KOPT-K1 (cell line): Measurements from ENCODE around the gene ASPHD1.
"Not testable (repeated sequence)": the region's sequence is repeated elsewhere in the genome, so short reads cannot be mapped to it uniquely, and the experiment has no call there.

ENCODE experiments used
- H3K27ac ChIP-seq: fragments of 200-600 bp; sonication (generic); 2 replicates; pipeline ENCODE4 v1.5.1; 2016; ENCODE audit warnings: antibody characterized with exemption, mild to moderate bottlenecking, low read depth, low read length; ENCODE audit not compliant: poor library complexity, severe bottlenecking
- H3K36me3 ChIP-seq: fragments of 200-600 bp; sonication (generic); 2 replicates; pipeline ENCODE4 v1.5.1; 2017; ENCODE audit warnings: antibody characterized with exemption, mild to moderate bottlenecking, low read length, moderate library complexity; ENCODE audit not compliant: insufficient read depth
- H3K9me3 ChIP-seq: fragments of 200-600 bp; sonication (generic); 2 replicates; pipeline ENCODE4 v1.5.1; 2017; ENCODE audit warnings: antibody characterized with exemption, low read length, mild to moderate bottlenecking; ENCODE audit not compliant: insufficient read depth, poor library complexity, severe bottlenecking

The ASPHD1 gene

DNA sequence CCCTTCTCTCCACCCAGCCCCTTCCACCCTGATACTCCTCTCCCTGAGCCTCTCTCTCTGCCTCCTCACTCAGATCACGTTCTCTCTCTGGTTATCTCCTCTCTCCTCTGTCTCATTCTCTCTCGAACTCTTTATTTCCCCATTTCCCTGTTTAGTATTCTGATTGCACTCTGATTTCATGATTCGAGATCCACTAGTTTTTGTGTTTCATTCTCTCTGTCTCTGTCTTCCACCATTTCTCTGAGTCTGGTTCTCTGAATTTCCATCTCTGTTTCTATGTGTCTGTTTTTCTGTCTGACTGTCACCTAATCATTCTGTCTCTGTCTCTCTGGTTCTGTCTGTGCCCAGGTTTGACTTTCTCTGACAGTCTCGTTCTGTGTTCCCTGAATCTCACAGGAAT lies 3.0 kb upstream of the ASPHD1 start:
- no peak overlapping the region for H3K27ac ChIP-seq
- H3K9me3 ChIP-seq: no peaks in the 10 kb centered on the region
- H3K36me3 ChIP-seq: no peaks in the 10 kb centered on the region

DNA sequence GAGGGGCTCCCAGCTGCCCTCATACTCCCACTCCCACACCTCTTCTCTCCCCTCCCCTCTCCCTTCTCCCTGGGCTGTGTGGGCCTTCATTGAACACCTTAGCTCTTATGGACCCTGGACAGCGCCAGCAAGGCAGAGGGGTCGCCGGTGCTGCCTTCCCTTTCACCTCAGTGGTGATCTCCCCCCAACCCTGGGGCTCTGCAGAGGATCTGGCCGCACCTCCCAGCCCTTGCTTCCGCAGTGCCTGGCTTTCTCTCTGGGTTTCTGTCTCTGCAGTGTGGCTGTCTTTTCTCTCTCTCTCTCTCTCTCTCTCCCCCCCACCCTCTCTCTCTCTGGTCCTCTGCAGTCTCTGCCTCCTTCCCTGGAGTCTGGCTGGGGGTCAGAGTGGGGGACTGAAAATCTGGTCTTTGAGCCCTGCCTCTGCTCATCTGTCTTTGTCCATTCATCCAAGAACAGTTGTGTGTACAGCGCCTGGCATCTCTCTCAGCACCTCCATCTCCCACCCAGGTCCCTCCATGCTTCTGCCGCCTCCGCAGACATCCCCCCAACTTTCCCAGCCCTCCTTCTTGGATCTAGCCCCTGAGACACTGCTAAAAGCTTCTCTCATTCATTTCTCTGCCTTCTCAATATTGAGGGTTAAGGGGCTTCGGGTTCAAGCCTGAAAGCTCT lies 2.0 kb upstream of the ASPHD1 start:
- no peaks in the 10 kb centered on the region for H3K36me3 ChIP-seq
- H3K27ac ChIP-seq: no peak overlapping the region
- H3K9me3 ChIP-seq: no peaks in the 10 kb centered on the region

DNA sequence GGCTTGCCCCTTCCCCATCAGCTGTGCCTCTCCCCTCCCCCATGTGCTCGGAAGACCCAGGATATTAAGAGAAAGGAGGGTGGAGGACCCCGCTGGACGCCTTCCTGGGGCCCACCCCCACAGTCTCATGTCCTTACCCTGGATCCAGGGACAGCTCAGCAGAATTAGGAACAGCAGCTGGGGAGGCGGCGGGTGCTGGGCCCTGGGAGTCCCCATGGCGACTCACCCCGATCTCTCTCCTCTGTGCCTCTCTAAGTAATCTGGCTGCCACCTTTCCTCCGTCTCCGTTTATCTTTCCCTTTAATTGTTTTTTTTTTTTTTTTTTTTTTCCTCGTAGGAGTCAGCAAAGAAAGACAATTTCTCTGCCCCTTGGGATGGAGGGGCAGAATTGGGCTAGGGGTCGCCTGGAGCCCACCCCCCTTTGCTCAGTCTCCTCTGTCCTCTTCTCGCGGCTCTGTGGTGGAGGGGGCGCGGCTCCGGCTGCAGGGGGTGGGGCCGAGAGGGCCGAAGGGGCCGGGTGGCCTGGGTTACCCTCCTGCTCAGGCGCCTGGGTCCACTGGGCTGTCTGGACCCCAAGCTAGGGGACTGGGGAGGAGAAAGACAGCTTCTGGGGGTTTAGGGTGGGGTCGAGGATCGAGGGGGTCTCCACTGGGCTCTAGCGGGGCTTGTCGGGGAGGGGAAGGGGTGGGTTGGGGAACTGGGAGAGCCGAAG lies 1.3 kb upstream of the ASPHD1 start:
- Histone ChIP-seq H3K9me3 (no peaks in the 10 kb centered on the region), H3K36me3 (no peaks in the 10 kb centered on the region), H3K27ac (no peak overlapping the region)

DNA sequence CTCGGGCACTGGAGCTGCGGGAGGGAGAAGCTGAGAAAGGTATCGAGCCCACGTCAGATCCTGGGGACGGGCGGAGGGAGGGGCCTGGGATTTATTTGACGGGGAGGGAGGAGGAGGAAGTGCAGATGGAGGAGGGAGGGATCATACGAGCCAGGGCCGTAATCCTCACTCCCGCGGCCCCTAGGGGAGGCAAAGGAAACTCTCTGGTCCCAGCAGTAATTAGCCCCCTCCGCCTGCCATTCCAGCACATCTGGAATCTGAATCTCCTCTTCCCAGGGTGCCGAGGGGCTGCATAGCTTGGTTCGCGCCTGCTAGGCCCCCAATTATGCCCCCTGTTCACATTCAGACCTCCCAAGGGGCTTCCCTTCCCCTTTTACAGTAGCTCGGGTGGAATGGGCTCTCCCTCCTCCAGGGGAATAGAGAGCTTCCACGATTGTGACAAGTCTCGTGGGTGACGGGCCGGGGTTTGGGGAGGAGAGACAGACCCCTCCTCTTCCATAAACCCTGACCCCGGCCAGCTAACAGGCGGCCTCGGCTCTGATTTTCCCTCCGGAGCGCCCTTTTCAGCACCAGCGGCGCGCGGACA lies 679 bp upstream of the ASPHD1 start, which contains the start of gene SEZ6L2:
SEZ6L2 (minus strand) TSS at position 35 of the 586 bp plus-strand sequence. CDS start 531 bp downstream, outside the sequence.
- Histone ChIP-seq H3K36me3 (no peaks in the 10 kb centered on the region), H3K27ac (no peak within 1 kb of the TSS), H3K9me3 (no peaks in the 10 kb centered on the region)

DNA sequence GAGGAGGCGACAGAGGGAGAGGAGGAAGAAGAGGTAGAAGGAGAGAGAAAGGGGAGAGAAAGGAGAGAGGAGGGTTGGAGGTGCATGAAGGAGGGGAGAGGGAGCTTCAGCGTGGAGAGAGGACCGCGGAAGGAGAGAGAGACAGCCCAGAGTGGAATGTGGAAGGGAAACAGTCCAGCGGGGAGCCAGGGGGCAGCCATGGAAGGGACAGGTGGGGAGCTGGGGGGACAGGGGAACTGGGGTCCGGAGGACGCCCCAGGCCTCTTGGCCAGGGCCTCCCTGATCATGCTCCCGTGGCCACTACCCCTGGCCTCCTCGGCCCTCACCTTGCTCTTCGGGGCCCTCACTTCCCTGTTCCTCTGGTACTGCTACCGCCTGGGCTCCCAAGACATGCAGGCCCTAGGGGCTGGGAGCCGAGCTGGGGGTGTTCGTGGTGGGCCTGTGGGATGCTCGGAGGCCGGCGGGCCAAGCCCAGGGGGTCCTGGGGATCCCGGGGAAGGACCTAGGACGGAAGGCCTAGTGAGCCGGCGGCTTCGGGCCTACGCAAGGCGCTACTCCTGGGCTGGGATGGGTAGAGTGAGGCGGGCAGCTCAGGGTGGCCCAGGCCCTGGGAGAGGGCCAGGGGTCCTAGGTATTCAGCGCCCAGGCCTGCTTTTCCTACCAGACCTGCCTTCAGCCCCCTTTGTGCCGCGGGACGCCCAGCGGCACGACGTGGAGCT lies 759 bp downstream of the ASPHD1 start:
- Histone ChIP-seq H3K27ac (no peak overlapping the region), H3K9me3 (no peaks in the 10 kb centered on the region), H3K36me3 (no peaks in the 10 kb centered on the region)

DNA sequence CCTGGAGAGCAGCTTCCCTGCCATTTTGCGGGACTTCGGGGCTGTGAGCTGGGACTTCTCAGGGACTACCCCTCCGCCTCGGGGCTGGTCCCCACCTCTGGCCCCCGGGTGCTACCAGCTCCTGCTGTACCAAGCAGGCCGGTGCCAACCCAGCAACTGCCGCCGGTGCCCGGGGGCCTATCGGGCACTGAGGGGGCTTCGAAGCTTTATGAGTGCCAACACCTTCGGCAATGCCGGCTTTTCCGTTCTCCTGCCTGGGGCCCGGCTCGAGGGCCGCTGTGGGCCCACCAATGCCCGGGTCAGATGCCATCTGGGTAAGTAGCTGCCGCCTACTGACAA lies 1.3 kb downstream of the ASPHD1 start:
- Histone ChIP-seq H3K9me3 (no peaks in the 10 kb centered on the region), H3K27ac (no peak overlapping the region)

DNA sequence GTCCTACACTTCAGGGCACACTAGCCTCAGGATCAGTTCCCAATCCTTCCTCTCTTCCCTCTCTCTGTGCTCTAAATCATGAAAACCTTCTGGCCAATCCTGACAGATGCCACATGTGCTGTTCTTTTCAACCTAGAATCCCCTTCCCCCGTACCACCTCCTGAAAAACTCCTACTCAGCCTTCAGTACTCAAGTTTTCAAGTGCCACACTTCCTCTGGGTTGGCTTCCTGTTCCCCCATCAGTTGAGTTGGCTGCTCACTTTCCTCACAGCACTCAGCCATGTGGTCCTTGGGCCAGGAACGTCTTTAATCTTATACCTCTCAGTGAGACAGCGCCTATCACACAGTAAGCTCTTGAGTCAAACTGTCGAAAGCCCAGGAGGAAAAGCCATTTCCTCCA lies 3.3 kb downstream of the ASPHD1 start:
- no peaks in the 10 kb centered on the region for H3K9me3 ChIP-seq
- H3K36me3 ChIP-seq: peaks cover 4% of the 10 kb centered on the region; the same call in 1 of the 2 replicates
- H3K27ac ChIP-seq: no peak overlapping the region

More for the DNA sequence above, 1.3 kb downstream of the ASPHD1 start:
- peaks cover 2% of the 10 kb centered on the region; the same call in 1 of the 2 replicates for H3K36me3 ChIP-seq

DNA sequence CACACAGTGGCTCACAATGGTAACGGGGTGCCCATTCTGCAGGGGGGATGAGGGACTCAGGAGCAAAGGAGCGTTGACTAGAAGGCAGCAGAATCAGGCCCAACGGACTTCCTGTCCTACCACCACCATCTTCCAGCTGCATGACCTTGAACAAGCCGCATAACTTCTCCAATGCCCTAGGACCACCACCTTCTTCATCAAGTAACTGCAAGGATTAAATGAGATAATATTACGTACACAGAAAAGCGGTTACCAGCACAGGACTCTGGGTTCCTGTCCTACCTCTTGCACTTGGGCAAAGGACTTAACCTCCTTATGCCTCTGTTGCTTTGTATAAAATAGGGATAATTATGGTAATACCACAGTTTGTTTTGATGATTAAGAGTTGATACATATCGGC lies 4.7 kb downstream of the ASPHD1 start:
- Histone ChIP-seq H3K9me3 (no peaks in the 10 kb centered on the region), H3K27ac (no peak overlapping the region), H3K36me3 (peaks cover 4% of the 10 kb centered on the region; the same call in 1 of the 2 replicates)

DNA sequence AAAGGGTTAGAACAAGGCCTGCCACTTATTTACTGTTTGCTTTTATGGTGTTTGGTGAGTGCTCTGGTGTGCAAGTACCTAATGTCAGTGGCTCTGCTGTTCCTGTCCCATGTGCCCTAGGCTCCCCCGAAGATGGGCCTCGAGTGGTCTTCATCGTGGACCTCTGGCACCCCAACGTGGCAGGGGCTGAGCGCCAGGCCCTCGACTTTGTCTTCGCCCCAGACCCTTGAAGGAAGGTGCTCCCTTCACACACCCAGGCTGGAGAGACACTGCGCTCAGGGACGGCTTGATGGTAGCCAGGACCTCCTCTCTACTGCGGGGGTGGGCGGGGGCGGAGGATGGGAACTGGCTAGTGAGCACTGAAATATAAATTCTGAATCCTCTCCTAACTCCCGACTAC lies 5.4 kb downstream of the ASPHD1 start:
- Histone ChIP-seq H3K27ac (no peak overlapping the region), H3K9me3 (no peaks in the 10 kb centered on the region), H3K36me3 (peaks cover 4% of the 10 kb centered on the region; the same call in 1 of the 2 replicates)

DNA sequence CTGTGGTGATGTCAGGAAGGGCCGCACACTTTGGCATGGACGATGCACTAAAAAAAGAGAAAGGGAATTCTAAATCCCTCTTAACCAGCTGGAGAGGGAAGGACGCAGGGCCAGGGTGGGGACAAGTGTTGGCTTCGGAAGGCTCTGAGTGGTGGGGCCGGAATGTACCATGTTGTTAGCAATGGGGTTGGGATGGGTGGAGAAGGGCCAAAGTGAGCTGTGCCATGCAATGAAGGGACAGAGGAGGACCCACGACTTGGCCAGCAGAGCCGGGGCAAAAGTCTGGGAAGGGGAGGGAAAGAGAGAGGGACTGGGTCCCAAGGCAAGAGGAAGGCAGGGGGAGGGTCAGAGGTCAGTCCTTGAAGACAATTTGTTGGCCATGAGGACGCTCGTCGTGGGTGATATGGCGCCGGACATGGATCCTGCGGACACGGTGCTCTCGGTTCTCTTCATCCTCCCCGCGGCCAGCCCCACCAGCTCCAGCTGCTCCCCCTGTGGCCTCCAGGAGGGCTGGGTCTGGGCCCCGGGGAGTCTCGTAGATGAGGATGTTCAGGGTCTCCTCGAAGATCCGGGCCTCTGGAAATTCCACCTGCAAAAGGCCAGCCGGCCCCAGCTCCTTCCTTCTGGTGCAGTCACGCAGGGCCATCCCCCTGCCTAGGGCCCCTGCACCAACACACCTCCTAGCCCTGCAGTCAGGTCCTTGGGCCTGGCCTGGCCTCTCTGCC lies 6.4 kb downstream of the ASPHD1 start:
- Histone ChIP-seq H3K36me3 (peaks cover 4% of the 10 kb centered on the region; the same call in 1 of the 2 replicates), H3K27ac (no peak overlapping the region)

DNA sequence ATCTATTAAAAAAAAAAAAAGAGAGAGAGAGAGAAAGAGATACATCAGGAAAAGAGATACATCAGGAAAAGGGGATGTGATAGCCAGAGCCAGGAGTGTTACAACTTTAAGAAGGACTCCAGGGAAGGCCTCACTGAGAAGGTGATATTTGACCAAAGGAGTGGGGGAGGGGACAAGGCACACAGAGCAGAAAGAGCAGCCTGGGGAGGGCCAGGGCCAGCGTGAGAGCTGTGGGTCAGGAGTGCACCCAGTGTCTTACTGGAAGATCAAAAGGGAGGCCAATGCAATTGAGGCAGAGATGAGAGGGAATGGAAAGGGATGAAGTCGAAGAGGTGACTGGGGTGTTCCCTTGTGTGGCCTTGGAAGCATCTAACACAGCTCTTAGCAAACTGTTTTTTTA lies 7.7 kb downstream of the ASPHD1 start:
- no peaks in the 10 kb centered on the region for H3K9me3 ChIP-seq
- no peak overlapping the region for H3K27ac ChIP-seq
- peaks cover 4% of the 10 kb centered on the region; the same call in 1 of the 2 replicates for H3K36me3 ChIP-seq

More for the DNA sequence above, 6.4 kb downstream of the ASPHD1 start:
- no peaks in the 10 kb centered on the region for H3K9me3 ChIP-seq

DNA sequence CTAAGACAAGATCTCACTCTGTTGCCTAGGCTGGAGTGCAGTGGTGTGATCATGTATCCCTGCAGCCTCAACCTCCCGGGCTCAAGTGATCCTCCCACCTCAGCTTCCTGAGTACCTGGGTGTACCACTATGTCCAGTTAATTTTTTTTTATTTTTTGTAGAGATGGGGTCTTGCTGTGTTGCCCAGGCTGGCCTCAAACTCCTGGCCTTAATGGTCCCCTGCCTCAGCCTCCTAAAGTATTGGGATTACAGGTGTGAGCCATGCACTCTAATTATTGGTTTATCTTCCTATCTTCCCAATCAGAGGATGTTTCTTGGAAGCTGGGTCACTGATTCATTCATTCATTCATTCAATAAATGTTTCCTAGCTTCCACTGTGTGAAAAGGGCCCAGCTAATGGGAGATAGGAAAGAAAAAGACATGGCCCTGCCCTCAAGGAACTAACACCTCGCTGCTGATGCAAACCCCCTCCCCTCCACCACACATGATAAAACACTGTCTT lies 8.5 kb downstream of the ASPHD1 start:
- Histone ChIP-seq H3K9me3 (no peaks in the 10 kb centered on the region), H3K36me3 (peaks cover 8% of the 10 kb centered on the region), H3K27ac (no peak overlapping the region)

DNA sequence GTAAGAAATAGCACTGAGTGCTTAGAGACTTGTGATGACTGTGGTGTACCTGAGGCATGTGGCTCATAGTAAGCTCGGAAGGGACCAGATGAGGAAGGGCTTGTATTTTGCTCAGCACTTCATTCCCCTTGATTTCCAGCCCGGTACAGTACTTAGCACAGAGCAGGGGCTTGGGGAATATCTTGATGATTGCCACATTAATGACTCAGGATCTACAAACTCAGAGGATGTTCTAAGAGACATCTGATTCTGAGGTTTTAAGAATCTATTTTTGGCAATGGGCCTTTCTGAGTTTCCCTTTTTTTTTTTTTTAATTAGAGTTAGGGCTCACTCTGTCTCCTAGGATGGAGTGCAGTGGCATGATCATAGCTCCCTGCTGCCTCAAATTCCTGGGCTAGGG lies 9.1 kb downstream of the ASPHD1 start:
- Histone ChIP-seq H3K36me3 (peaks cover 14% of the 10 kb centered on the region), H3K9me3 (no peaks in the 10 kb centered on the region), H3K27ac (no peak overlapping the region)

DNA sequence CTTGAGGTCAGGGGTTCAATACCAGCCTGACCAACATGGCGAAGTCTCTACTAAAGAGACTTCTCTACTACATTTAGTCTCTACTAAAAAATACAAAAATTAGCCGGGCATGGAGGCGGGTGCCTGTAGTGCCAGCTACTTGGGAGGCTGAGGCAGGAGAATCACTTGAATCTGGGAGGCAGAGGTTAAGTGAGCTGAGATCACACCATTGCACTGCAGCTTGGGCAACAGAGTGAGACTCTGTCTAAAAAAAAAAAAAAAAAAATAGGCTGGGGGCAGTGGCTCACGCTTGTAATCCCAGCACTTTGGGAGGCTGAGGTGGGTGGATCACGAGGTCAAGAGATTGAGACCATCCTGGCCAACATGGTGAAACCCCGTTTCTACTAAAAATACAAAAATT lies 9.6 kb downstream of the ASPHD1 start:
- H3K9me3 ChIP-seq, H3K27ac ChIP-seq: not testable (repeated sequence)
- peaks cover 19% of the 10 kb centered on the region for H3K36me3 ChIP-seq
